Kidney tubule cell (primary cell): ENCODE measurements around the gene DIDO1.
A peak's percentile ranks its signal among the peaks of the same experiment; 100 is the strongest.

Experiments used
- DNase-seq: peaks from one replicate; pipeline ENCODE4 v3.0.0-alpha.2; 2018; ENCODE audit warnings: low spot score

DIDO1 gene

DNA sequence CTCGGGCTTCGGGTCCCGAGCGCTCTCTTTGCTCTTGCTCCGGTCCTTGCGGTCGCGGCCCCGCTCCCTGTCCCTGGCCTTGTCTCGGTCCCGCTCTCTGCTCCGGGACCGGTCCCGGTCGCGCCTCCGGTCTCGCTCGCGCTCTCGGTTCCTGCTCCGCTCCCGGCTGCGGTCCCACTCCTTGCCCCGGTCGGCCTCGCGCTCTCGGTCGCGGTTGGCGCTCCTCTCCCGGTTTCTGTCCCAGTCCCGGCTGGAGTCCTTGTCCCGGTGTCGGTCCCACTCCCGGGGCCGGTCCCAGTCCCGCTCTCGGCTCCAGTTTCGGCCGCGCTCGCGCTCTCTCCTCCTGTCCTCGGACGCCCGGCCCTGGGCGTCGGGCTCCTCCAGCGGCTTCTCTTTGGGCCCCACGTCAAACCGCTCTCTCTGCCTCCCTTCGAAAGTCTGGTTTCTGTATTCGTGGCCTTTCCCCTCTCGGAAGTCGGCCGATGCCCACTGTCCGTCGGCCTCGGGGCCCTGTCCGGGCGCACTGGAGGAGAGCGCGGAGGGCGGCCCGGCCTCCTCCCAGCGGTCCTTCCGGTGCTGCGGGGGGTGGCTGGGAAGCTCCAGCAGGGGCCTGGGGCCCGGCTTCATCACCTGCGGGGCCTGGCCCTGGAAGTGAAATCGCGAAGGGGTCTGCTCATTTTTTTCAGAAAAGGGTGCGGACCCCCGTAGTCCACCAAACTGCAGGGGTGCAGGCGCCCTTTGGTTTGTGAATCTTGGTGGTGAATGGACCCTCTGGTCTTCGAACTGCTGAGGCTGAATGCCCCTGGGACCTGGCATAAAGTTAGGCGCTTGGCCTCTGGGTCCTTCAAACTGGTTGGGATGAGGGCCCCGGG is 46.8 kb downstream of the DIDO1 start:
- no peak for DNase-seq

DNA sequence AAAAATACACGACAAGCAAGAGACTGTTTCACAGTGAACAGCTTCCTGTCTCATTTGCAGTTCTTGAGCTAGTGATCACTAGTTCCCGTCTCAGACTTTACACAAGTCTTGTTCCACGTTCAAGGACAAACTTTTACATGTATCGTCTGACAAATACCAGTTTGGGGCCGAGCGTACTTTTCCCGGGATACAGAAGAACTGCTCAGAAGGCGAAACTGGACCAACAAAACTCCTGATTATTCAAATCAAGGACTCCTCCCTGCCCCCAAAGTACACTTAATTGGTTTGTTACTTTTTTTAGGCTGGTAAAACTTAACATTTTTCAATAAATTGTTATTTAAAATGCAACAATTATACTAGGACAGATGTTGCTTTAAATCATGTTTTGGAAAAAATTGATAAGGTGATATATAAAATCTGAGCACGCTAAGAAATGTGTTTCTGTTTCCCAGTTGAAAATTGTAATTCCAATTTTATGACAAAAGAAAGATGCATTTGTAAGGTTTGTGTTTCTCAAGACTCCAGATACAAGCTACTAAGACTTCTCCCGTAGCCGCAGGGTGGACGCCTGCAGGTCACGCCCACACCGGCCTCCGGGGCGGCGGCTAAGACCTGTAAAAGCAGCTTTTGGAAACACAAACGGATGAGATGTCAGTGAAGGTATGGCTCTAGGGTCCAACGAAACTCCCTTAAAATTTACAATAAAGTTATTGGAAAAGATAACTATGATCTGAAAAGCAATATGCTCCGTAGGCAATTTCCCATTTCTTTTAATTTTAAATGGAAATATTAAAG is 47.9 kb downstream of the DIDO1 start:
- no peak for DNase-seq

DNA sequence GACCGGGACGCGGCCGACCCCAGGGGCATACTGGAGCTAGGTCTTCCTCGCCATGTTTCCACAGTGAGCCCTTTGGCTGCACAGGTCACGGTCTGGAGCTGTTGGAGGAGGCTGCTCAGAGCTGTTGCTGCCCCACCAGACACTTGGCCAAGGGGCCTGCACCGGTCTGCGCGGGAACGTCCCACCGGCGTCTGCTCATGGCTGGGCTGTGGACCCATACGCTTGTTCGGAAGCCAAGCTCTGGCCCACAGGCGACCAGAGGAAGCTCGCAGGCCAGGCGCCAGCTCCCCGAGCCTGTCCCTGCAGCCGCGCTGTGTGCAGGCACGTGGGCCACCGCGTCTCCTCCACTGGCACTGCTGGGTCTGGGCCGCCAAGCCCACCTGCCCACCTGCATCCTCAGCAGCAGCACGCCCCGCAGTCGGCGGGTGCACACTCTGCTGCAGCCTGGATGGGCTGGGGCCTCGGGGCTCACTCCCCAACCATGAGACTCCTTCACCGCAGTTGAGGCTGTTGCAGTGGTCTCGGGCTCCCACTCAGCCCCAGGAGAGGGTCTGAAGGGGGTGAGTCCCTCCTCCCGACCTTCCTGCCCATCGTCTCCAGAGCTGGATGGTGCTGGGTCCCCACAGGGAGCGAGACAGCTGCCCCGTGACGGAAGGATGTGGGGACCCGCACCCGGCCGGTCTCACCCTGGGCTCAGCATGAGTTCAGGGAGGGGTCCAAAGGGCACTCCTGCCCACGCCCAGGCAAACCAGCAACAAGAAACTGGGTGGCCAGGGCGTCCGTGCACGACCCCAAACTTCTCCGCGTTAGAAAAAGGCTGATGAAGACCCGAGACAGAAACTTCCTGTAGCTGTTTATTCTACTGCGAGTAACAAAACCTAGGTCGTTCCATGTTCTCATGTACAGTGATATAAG is 49.1 kb downstream of the DIDO1 start:
- no peak for DNase-seq

DNA sequence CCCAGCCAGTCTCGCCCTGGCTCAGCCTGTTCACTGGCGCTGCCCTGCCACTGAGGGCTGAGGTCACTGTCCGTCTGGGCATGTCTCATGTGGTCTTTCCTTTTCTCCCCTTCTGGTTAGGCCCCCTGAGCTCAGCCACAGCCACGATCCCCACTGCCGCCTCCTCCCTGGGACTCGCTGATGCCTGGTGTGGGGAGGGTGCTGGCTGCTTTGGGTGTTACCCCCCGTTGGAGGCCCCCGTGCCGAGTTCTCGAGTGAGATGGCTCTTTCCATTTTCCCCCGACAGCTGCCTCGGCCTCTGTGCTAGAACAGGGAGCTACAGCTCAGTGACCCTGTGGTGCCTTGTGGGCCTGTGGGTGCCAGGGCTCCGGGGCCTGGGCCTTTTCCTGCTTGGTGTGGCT is 49.8 kb downstream of the DIDO1 start:
- DNase-seq: no peak

DNA sequence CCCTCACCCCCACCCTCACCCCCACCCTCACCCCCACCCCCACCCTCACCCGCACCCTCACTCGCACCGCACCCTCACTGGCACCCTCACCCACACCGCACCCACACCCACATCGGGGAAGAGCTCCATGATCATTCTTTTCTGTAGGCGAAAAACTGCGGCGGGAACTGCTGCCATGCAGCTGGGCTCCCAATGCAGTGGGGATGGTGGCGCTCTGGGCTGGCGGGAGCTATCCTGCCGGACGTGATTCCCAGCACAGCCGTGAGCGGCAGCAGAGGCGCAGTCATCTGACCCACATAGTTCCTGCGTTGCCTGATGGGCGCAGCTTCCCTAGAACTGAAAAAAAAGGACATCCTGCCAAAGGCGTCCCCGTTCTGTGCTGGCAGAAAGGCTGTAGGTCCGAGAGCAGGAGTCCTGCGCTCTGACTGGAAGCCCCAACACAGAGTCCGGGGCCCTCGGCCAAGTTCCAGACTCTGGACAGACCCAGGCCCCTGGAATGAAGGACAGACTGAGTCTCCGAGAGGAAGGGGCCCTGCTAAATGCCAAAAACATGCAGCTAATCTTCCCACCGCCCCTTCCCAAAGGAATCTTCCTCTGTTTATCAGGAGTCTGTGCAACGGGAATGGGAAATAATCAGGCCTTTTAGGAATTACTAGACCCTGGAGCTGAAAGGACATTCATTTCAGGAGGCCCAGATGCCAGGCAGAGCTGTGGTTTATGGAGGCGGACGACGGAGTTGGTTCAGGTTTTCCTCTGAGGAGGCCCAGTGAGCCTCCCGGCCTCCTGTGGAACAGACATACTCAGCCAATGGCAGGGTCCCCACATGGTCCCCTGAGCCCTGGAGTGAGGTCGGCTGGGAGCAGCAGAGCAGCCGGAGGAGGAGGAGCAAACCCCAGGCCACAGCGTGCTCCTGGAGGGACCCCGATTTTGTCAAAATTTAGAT is 50.6 kb downstream of the DIDO1 start:
- peak; percentile 73 for DNase-seq

DNA sequence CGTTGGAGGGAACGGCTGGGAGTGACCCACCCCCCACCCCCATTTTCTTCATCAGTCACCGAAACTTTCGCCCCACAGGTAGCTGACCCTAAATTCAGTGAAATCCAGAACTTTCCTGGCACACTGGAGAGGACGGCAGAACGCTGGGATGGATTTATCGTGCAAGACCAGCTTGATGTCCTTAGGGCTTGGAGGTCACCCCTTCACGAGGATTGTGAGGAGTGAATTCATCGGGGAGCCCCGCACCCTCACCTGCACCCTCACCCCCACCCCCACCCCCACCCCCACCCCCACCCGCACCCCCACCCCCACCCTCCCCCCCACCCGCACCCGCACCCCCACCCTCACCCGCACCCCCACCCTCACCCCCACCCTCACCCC is 51.4 kb downstream of the DIDO1 start:
- DNase-seq: no peak

DNA sequence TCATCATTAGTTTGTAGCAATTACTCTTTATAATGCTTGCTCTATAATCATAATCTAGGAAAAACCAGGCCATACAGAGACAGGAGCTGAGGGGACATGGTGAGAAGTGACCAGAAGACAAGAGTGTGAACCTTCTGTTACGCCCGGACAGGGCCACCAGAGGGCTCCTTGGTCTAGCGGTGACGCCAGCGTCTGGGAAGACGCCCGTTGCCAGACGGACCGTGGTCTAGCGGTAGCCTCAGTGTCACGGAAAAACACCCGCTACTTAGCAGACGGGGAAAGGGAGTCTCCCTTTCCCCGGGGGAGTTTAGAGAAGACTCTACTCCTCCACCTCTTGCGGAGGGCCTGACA is 52.6 kb downstream of the DIDO1 start:
- DNase-seq: peak; percentile 63

DNA sequence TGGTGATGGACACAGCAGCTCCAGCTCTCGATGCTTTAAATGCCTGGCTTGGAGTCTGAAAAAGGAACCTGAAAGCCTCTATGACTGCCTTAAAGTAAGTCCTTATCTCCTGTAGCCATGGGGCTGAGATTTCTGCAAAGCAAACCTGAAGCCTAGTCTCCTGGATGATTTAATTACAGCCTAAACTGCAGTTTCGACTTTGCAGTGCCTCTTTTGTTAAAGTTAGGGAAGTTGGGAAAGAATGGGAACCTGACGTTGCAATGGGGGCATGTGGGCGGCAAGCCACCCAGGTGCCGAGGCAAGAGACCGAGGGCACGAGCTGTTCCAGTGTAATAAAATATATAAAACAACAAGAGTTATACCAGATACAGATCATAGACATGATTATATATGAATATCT is 53.0 kb downstream of the DIDO1 start:
- DNase-seq: no peak

DNA sequence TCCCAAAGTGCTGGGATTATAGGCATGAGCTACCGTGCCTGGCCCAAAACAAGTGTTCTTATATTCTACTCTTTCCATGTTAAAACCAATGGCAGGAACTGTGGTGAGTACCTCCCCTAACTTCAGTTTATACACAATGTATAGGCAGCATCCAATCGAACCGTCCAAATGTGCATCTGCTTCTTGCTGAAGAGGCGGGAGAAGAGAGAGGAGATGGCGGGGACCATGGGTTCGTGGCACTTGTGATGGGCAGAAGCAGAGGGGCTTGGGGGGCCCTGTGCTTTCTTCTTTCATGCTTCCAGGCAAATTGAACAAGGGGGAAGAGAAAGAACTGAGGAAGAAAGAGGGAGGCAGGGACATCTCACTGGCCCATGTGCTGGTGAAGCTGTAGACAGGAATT is 53.4 kb downstream of the DIDO1 start:
- no peak for DNase-seq

DNA sequence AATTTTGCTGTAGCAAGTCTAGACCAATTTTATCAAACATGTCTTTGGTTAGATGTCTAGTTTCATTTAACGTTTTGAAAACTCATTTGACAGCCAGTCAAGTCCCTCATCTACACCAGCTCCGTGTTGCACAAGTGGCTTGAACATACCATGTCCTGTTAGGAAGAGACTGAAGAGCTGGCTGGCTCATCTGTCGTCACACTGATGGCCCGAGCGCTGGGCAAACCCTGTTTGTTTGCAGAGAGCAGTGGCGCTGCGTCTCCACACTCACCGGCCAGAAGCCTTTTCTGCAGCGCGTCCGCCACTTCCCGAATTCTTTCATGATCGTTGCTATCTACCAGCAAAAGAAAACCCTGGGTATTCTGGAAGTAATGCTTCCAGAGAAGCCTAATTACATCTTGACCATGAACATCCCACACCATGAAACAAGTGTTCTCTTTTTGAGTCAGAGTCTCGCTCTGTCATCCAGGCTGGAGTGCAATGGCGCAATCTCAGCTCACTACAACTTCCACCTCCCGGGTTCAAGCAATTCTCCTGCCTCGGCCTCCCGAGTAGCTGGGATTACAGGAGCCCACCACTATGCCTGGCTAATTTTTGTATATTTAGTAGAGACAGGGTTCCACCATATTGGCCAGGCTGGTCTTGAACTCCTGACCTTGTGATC is 54.0 kb downstream of the DIDO1 start:
- no peak for DNase-seq

DNA sequence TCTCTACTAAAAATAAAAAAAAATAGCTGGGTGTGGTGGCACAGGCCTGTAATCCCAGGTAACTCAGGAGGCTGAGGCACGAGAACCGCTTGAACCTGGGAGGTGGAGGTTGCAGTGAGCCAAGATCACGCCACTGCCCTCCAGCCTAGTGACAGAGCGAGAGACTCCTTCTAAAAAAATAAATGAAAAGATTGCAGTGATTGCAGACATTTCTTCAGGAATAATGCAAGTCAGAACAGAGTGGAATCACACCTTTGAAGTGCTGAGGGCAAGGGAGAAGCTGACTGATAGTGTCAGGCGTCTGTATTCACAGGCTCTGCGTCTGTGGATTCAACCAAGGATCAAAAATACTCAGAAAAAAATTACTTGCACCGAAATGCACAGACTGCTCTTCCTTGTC is 62.1 kb downstream of the DIDO1 start:
- no peak for DNase-seq

DNA sequence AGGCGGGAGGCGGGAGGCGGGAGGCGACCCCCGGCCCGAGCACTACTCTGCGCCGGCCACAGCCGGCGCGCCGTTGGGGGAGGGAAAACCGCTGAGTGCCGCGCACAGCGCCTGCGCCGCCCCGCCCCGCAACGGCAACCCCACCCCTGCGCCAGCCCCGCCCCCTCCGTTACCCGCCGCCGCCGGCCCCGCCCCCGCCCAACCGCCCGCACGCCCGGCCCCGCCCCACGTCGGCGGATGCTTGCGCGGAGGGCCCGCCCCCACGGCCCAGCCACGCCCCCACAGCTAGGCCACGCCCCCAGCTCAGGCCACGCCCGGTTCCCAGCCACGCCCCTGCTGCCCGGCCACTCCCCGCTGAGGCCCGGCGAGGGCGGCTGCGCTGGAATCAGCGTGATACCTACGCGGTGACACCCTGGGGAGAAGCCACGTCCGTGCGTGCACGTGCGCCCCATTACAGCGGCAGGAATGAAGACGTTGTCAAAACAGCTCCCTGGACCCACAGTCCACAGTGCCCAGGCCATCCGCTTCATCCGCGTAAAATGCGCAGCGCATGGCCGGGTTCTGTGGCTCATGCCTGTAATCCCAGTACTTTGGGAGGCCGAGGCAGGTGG is 64.5 kb downstream of the DIDO1 start, which contains the start of gene TCFL5:
TCFL5 (minus strand) TSS at position 97 of the 611 bp plus-strand sequence. CDS start 152 bp downstream, outside the sequence.
- DNase-seq: peak; percentile 89

DNA sequence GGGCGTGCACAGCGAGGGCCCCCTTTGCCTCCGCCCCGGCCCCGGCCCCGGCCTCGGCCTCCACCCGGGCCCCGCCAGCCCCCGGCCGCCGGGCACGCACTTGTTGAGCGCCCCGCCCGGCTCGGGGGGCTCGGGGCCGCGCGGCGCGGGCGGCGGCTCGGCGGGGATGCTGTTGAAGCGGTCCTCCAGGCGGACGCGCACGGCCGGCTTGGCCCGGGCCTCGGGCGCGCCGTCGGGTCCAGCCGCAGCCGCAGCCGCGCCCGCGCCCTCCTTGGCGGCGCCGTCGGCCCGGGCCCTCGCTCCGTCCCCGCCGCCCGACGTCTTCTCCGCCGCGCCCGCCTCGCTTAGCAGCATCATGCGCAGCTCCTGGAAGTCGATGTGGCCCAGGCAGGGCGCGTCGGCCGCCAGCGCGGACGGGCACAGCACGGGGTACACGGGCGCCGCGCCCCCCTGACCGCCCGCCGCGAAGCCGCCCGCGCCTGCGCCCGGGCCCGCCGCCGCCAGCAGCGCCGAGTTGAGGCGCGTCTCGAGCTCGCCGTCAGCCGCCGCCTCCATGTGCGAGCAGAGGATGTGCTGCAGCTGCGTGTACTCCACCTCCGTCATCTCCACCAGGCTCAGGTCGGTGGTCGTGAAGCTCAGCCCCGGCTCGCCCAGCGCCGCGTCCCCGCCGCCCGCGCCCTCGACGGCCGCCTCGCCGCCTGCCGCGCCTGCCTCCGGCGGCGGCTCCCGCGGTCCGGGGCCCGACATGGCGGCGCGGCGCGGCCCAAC is 65.2 kb downstream of the DIDO1 start:
- DNase-seq: peak; percentile 20

DNA sequence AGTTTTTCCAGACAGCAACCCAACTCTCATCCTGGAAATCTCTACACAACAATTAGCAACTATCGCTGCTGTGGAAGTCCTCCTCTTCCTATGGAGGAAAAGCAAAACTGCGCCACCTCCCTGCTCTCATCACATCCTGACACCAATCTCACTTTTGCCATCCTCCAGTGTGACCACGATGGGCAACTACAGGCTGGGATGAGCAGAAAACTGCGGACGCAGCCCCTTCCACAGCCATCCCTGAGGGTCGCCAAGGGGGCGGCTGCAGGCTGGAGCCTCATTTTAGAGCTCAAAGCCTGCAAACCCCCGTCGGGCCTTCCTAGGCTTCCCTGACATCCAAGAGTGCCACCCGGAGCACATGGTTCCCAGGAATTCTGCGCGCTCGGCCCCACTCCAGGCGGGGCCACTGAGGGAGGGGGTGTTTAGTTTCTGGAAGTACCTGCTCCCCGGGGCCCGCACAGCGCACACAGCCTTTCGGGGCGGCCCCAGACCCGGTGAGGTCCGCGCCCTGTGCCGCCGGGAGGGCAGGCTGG is 65.8 kb downstream of the DIDO1 start:
- DNase-seq: peak; percentile 27

DNA sequence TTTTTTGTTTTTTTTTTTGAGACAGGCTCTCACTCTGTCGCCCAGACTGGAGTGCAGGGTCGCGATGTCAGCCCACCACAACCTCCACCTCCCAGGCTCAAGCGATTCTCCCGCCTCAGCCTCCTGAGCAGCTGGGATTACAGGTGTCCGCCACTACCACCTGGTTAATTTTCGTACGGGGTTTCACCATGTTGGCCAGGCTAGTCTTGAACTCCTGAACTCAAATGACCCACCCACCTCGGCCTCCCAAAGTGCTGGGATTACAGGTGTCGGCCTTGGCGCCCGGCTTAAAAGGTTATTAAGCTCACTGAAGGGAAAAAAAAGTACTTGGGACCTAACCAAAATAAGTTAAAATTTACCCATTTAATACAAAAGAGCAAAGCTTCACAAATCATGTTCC is 66.6 kb downstream of the DIDO1 start:
- no peak for DNase-seq

DNA sequence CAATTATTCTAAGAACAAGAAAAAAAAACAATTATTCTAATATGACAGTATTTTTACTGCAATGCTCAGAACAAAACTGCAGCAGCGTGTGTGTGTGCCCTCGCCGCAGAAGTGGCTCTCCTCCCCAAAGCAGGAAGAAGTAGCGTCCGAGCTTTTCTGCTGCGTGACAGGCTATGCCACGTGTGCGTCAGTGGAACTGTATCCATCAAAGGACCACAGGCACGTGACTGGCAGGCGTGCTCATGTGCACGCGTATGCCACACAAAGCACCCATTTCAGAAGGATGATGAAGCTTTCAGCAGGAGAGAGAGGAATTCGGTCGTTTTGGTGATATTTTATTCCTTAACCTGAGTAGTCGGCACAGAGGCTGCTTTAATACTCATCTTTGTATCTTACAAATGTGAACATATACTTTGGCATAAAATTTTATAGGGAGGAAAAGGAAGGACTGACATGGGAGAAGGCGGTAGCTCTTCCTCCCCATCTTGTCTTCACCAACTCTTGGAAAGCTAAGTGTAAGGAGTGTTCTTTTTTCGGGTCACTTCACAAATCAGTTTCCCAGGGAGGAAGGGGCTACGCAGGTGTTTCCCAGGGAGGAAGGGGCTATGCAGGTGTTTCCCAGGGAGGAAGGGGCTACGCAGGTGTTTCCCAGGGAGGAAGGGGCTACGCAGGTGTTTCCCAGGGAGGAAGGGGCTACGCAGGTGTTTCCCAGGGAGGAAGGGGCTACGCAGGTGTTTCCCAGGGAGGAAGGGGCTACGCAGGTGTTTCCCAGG is 68.1 kb downstream of the DIDO1 start:
- DNase-seq: no peak

DNA sequence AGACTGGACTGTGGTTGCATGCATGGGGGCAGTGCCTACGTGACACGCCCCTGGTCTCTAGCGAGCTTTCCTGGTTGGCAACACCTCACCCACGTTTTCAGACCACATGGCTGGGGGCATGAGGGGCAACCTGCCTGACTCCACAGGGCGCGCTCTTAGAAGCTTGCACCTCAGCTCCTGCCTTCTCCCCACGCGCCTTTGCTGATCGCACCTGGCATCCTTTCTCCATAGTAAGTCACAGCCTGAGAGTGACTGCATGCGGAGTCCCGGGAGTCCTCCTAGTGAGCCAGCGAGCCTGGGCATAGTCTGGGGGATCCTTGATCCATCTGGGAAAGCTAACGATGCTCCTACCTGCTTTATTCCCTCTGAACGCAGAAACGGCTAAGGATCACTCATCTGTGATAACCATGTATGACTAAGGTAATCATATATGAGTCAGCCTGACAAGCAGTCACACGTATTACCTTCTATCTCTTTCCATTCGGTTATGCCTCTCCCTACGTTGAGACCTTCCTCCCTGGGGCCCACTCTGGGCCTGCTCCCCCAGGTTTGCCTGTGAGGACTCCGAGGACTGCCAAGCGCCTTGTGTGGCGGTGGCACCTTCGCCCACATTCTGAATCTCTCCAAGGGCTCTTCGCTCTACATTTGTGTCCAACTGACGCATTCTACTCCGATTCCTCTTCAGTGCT is 69.2 kb downstream of the DIDO1 start:
- DNase-seq: peak; percentile 43

DNA sequence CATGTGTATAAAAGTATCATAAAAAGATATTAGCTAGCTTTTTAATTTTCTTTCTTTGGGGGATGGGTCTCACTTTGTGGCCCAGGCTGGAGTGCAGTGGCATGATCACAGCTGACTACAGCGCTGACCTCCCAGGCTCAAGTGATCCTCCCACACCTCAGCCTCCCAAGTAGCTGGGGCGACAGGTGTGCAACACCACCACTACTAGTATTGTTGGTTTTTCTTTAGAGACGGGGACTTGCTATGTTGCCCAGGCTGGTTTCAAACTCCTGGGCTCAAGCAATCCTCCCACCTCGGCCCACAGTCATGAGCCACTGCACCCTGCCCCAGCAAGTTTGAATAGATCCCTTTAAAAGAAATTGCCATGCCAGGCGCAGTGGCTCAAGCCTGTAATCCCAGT is 71.2 kb downstream of the DIDO1 start:
- no peak for DNase-seq
